Cardiac septum (tissue), 1 donor: ENCODE measurements around the gene MAMDC2. TPM values are rescaled to one million over a fixed set of nuclear protein-coding genes. Genes with fewer than 3 reads are reported as not detected.

Experiments used
- DNase-seq: peaks from one replicate; pipeline ENCODE4 v3.0.0-alpha.2; 2020; ENCODE audit warnings: low spot score
- intact Hi-C: fragments of 100-400 bp; cut with DNase I; formaldehyde crosslinking; loops from one replicate; pipeline ENCODE4 v1.14.0; 2022
- total RNA-seq: library from RNA; stranded (reverse); fragmentation: NEBNext Ultra II Directional; extraction: Animal tissue kit (Norgen Biotek cat#: 25700); gene quantifications from one replicate; pipeline ENCODE4 v1.2.1, GENCODE V29; 2021
- donor health status: DM: no; HTN: no; CAD: no.

MAMDC2 gene
- total RNA-seq, 1 donor from 2014 or later = 3.6 TPM

DNA sequence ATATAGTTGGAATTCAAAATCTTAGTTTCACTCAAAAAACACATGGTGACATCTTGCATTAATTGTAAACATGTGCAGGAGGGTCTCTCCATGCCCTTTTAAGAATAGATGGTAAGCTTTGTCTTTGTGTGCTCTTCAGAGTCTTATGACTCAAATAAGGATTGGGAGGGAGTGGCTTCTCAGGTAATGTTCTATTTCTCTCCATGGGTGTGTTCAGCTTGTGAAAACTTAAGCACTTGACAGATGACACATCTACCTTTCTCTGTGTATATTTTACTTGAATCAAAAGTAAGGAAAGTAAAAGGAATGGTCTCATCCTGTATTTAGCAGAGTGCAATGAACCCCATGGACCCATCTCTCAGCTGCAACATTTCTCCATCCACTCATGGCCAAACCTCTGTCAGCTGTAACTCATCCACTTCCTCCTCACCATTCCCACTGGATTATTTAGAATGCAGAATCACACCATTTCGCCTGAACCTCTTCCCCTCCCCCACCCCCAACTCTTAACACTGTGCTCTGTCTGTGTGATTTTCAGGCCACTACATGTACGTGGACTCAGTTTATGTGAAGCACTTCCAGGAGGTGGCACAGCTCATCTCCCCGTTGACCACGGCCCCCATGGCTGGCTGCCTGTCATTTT, 82.1 kb downstream of the MAMDC2 start:
- intact Hi-C loops = no loop called here
- DNase-seq = no peak

DNA sequence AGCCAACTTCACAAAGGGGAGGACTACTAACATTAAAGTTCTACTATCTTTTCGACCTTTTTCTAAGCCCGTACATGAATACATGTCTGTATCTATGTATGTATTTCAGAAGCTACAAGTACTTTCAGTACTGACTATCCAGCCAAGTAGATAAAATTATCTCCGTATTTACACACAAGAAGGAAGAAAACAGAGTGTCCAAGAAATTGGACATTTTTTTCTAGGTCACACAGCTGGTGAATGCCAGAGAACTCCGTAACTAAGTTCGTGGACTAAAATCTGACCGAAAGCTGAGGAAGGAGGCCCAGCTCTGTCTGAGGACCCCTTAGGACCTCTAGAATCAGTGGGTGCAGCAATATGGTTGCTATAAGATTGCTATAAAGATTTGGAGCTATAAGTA, 83.4 kb downstream of the MAMDC2 start:
- DNase-seq = no peak
- intact Hi-C loops = no loop called here

DNA sequence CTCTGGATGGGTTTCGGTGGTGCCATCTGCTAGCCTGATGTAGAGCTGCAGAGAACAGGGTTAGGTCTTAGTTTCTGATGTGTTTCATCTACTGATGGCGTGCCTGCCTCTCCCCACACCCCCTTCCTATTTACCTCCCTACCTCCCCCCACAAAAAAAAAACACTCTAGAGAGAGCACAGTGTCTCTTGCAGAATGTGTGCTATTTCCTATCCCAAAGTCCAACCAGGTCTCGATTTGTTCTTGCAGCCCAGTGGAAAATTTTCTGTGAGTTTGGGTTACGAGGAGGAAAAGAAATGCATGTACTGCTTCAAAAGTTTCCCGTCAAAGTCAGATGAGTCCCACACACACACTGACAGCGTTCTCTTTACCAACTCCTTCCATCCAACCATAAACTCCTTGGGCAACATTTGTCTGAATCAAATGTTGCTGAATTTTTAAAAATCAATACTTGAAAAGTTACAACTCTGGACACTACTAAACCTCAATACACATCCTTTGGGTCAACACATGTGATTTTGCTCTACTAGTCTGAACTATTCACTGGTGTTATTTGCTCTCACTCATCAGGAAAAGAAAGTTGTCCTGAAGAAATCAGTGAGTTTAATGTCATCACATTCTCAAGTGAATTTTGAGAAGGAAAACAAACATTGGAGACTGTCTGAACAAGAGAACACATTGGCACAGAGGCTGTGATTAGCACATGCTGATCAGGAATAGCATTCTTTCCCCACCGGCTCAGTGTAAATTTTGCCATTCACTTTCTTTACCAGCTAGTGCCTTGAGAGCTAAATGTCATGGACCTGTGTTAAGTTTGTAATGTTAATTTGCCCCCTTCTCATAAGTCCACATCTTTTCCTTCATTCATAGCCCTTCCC, 84.1 kb downstream of the MAMDC2 start:
- intact Hi-C loops = no loop called here
- no peak for DNase-seq

DNA sequence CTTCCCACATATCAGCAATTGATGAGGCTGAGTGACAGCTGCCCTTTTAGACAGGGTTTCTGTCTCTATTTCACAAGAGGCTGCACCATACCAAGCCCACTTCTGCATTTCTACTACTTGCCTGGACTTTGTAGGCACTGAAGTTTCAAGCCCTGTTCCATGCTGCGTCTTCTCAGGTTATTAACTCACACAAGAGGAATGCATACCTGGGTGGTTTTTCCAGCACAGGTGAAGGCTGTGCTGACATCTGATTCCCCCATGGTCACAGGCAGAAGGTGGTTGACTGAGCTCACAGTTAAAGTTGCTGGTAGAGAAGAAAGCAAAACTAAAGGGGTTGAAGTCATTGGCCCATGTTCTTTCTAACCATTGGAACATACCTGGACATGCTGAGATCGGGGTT, 86.6 kb downstream of the MAMDC2 start:
- intact Hi-C loops = loop anchor here (5.0 kb wide), 1 partner anchor 97 kb away; no protein-coding TSS in a partner anchor
- no peak for DNase-seq

DNA sequence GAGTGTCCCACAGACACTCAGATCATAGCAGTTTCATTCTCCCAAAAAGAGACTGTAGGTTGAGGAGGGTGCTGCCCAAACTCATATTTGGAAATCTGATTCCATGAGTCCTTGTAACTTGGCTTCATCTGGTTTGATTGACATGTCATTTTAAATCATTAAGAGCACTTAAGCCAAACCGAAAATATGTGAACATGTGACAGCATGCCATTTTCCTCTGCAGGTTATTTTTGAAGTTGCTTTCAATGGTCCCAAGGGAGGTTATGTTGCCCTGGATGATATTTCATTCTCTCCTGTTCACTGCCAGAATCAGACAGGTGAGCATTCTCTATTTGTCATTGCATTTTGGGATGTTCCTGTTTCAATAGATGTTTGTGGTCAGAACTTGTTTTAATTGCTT, 87.6 kb downstream of the MAMDC2 start:
- intact Hi-C loops = loop anchor here (5.0 kb wide), 1 partner anchor 96 kb away; no protein-coding TSS in a partner anchor
- DNase-seq = no peak

DNA sequence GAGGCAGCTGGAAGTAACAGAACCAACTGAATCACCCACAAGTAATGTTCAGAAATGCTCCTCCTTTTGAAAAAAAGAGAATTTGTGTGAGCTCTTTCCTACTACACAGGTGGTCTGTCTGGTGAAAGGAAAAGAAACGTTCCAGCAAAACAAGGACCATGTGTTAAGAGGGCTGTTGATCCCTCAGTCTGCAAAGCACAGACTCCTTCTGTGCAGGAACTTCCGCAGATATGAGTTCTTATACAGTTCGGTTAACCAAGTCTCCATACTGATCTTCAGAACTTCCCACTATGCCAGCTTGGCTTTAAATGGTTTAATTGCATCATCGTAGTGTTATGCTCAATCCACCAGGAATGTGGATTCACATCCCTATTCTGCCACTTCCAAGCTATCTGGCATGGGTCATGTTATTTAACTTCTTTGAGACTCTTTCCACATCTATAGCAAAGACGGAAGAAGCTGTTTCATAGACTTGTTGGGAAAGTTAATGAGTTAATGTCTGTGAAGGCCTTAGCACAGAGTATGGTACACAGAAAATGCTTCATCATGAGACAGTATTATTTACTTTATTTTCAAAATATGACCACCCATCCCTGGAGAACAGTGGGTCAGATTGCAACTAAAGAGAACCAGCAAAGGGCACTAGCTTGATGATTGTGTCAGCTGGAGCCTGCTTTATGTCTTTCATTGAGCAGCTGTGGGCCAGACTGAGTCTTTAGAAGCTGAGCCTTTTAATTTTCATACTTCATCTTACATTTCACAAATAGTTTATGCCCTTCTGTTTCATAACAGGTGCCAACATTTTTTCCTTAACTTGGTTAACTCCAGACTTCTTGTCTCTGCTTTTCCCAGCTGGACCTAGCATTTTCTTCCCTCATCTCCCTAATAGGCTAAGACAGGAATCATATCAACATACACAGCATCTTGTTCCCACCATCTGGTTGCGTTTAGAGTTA, 89.9 kb downstream of the MAMDC2 start:
- DNase-seq = no peak
- intact Hi-C loops = loop anchor here (5.0 kb wide), 1 partner anchor 94 kb away; no protein-coding TSS in a partner anchor

DNA sequence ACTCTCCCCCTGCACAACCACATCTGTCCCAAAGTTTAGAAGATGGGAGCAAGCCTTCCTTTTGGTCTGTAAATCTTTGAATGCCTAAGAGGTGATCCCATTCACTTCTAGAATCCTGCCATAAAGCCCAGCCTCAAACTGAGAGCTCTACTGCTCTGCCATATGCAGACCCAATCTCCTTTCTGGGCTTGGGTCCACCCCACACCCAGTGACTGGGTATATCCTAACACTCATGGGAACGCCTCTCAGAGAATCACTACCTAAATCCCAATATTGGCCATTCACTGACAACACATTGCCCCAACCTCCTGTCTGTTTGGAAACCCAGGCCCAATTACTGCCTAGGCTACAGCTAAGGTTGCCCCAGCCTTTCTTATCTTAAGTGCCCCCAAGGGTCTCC, 90.7 kb downstream of the MAMDC2 start:
- DNase-seq = no peak
- intact Hi-C loops = loop anchor here (5.0 kb wide), 1 partner anchor 93 kb away; no protein-coding TSS in a partner anchor

DNA sequence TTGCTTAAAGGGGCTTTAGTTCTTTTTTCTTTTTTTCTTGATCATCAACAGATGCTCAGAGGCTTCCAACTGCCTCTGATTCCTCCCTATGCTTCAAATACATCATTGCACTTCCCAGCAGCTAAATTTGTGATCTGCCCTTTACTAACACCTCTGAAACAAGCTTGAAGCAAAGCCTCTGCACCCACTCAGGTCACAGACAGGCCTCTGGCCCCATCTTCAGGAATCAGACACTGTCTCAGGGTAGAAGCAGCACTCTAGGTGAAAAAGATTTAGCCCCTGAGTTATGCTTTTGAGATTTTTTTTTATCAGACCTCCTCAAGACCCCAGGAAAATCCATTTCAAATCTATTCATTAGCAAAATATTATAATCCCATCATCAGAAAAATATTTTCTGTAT, 91.5 kb downstream of the MAMDC2 start:
- intact Hi-C loops = no loop called here
- DNase-seq = no peak

DNA sequence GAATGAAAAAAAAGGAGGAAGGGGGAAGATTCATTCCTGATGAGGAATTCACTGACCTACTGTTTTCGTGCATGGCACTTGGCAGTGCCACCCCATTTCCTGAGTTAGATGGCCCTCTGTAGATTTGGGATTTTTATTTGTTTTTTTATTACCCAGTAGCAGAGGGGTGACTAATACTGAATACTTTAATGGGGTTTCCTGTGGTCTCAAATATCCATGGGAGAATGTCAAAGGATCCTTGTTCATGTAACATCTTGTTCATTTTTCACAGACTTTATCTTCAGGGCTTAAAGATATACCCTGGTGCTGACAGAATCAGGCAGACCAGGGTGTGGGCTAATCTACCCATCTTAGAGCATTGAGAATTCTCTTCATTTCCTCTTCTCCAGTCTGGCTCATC, 93.0 kb downstream of the MAMDC2 start:
- intact Hi-C loops = no loop called here
- DNase-seq = no peak

DNA sequence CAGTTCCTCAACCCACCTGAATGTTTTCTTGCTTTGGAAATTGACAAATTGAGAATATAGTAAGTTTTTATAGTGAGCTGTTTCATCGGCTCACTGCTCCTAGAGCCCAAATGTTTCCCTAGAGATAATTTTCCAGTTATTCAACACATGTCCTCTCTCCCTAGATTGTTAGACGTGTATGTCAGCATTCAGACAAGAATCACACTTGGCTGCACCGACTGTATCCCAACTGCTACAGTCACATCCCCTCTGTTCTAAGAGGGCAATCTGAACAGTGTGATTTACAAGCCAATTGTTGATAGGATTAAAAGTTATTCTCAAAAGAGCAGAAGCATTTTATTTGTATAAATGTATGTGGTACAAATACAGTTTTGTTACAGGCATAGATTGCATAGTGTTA, 93.9 kb downstream of the MAMDC2 start:
- DNase-seq = no peak
- intact Hi-C loops = no loop called here

DNA sequence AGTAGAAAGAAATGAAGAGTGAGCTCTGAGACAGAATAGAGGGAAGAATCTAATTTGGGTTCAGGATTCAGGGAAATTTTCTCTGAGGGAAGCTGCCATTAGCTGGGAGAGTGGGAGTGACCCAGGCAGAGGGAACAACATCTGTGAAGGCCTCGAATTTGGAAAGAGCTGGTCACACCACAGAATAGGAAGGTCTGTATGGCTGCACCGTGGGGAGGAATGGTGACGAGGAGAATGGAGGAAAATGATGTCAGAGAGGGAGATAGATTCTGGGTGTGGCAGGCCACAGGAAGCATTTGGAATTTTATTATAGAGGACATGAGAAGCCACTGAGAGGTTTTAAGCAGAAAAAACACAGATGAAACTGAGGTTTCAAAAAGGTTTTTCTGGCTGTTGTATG, 98.5 kb downstream of the MAMDC2 start:
- intact Hi-C loops = no loop called here
- no peak for DNase-seq

DNA sequence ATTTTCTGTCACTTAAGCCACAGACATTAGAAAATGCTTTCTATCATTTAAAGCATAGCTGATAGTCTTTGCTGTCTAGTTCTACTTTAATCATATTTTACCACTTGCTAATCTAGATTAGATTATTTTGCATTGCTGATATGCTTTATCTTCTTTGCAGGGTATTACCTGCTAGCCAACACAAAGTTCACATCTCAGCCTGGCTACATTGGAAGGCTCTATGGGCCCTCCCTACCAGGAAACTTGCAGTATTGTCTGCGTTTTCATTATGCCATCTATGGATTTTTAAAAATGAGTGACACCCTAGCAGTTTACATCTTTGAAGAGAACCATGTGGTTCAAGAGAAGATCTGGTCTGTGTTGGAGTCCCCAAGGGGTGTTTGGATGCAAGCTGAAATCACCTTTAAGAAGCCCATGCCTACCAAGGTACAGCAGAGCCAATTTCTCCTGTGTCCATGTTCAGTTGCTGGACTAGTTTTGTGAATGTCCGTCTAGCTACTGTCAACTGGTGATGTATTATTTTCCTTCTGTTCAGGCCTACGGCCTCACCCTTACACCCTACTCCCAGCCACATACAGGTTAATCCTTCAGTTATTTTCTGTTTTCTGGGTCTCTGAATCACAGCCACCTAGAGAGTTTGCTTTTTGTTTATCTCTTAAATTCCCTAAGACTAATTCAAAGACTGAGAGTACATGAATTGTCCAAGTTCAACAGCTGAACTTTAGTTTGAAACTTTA, 99.9 kb downstream of the MAMDC2 start:
- intact Hi-C loops = no loop called here
- no peak for DNase-seq

DNA sequence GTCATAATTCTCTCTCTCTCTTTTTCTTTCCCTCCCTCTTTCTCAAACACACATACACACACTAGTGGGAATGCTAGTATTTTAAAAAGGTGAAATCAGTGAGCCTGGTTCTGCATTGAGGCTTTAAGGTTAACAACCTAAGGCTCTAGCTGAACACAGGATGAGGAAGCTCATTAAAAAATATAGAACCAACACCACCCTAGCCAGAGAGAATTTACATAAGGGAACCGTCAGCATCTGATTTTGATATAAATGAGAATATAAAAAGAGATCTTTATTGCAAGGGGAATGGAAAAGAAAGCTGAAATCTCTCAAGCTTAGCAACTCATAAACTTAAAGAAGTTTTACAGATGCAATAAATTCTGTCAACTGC, 100.5 kb downstream of the MAMDC2 start:
- no peak for DNase-seq
- intact Hi-C loops = no loop called here

DNA sequence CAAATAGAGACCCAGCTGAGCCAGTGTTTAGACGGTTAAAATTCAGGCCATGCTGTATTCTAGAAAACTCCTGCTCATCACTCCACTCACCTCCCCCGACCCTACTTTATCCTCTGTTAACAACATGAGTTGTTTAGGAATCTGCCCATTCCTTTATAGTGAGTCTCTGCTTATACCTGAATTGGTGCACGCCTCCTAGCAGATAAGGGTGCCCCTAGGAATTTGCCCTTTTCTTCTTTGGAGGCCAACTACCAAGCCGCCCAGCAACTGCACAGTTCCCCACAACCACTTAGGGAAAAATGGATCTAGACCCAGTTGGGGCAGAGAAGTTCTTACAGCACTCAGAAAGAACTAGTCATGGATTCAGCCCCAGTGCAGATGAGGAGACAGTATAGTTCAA, 102.3 kb downstream of the MAMDC2 start:
- intact Hi-C loops = no loop called here
- DNase-seq = no peak

DNA sequence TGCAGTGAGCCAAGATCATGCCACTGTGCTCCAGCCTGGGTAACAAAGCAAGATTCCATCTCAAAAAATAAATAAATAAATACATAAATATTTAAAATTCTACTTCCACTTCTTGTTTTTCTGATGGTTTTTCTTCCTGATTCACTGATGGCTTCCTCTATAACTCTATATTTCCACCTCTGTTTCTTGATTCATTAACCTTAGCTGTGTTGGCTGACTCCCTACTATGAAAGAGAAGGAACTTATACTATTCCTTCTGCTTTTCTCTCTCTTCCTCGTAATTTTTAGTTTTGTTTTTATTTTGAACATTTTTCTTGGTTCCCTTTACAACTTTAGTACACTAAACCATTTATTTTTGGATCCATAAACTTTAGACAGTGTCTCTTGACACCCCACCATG, 103.5 kb downstream of the MAMDC2 start:
- intact Hi-C loops = no loop called here
- no peak for DNase-seq

DNA sequence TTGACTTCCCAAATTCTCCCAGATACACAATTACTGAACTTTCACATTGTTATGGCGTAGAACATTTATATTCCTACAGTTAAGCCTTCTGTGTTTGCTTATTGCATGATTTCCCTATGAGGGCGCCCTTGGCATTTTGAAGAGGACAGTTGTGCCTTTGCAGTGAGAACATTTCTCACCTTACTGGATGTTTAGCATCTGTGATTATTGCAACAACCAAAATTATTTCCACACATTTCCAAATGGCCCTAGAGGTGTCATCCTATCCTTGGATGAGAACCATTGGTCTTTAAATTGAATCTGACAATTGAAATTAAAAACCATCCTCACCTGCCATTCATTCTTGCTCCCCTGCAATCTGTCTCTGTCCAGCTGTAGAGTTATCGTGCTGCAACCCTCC, 104.0 kb downstream of the MAMDC2 start:
- no peak for DNase-seq
- intact Hi-C loops = no loop called here

DNA sequence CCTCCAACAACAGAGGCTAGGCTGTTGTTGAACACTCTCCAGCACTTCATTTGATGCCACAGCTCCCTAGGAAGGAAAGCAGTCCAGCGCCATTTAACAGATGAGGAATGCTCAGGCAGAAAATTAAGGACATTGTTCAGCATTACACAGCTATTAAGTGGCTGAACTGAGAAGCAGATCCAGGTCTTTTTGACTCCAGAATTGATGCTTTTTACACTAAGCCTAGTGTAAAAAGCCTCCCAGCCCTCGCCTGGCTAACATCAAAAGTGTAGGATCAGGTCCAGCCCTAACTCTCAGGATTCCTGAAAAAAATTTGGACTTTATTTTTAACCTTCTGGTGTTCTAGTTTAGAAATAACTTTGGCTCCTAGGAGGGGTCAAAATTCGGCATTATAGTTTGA, 108.7 kb downstream of the MAMDC2 start:
- intact Hi-C loops = no loop called here
- DNase-seq = no peak

DNA sequence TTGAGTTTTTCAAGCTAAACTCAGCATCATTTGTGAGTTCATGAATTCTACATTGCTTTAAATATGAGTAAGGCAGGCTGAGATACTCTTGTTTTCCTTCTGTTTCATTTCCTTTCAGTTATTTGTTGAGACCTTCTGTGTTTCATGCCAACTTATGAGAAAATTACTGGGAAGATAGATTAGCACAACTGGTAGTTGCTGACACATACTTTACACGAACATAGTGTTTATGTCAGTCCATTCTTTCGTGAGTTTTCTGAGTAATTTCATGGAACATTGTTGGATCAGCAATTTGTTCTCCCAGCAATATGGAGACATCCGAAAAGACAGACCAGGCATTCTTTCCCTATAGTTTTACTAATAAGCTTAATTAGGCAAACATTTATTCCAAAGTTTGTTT, 113.1 kb downstream of the MAMDC2 start:
- intact Hi-C loops = no loop called here
- DNase-seq = no peak

DNA sequence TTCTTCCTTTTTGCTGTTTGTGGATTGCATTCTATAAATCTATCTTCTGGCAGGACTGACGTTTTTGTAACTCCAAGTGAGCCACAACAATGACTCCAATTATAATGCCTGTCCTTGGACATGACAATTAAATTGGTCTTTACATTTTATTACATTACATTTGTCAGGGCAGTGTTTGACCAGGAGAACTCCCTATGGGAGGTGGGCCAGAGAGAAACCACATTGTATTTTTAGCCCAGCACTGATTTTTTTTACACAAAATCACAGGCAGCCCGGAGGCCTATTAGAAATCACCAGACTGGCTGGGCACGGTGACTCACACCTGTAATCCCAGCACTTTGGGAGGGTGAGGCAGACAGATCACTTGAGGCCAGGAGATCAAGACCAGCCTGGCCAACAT, 116.0 kb downstream of the MAMDC2 start:
- intact Hi-C loops = no loop called here
- DNase-seq = no peak
